GM23338 (cell line): ENCODE results near the gene DHRS12. TPM values are rescaled to one million over a fixed set of nuclear protein-coding genes. Genes with fewer than 3 reads are reported as not detected.

Experiments used
- ATAC-seq: fragments of 200-7000 bp; cut with Tn5 transposase; 3 replicates; pipeline ENCODE4 v1.9.1; 2020
- DNase-seq: peaks from one replicate; pipeline ENCODE4 v3.0.0-alpha.2; 2015; ENCODE audit warnings: low spot score
- H2AFZ ChIP-seq: fragments of 200-600 bp; sonication (generic); 2 replicates; pipeline ENCODE4 v1.8.0; 2016; ENCODE audit warnings: antibody characterized with exemption, mild to moderate bottlenecking, moderate library complexity
- H3F3A ChIP-seq: fragments of 200-600 bp; sonication (generic); replicated peaks from 2 replicates; pipeline ENCODE4 v1.8.0; 2017; ENCODE audit warnings: antibody characterized with exemption, mixed run types, low read depth
- H3K27ac ChIP-seq: fragments of 200-600 bp; sonication (generic); 2 replicates; pipeline ENCODE4 v1.6.1; 2016; ENCODE audit warnings: low read depth
- H3K27me3 ChIP-seq: fragments of 200-600 bp; sonication (generic); 2 replicates; pipeline ENCODE4 v1.8.0; 2016; ENCODE audit warnings: mild to moderate bottlenecking, mixed run types, moderate library complexity; ENCODE audit not compliant: insufficient read depth
- H3K36me3 ChIP-seq: fragments of 200-600 bp; sonication (generic); 2 replicates; pipeline ENCODE4 v1.8.0; 2016; ENCODE audit warnings: mild to moderate bottlenecking; ENCODE audit not compliant: insufficient read depth
- H3K4me1 ChIP-seq: fragments of 200-600 bp; sonication (generic); 2 replicates; pipeline ENCODE4 v1.8.0; 2016; ENCODE audit warnings: mild to moderate bottlenecking, moderate library complexity; ENCODE audit not compliant: insufficient read depth
- H3K4me2 ChIP-seq: fragments of 200-600 bp; sonication (generic); 2 replicates; pipeline ENCODE4 v1.7.1; 2017; ENCODE audit warnings: mixed run types
- H3K4me3 ChIP-seq: fragments of 200-600 bp; sonication (generic); 2 replicates; pipeline ENCODE4 v1.6.1; 2016; ENCODE audit warnings: mixed run types
- H3K79me2 ChIP-seq: fragments of 200-600 bp; sonication (generic); replicated peaks from 2 replicates; pipeline ENCODE4 v1.8.0; 2017; ENCODE audit warnings: mild to moderate bottlenecking; ENCODE audit not compliant: insufficient read depth
- H3K9me2 ChIP-seq: fragments of 200-600 bp; sonication (generic); 2 replicates; pipeline ENCODE4 v1.8.0; 2017; ENCODE audit not compliant: insufficient read depth
- H4K20me1 ChIP-seq: fragments of 200-600 bp; sonication (generic); replicated peaks from 2 replicates; pipeline ENCODE4 v1.8.0; 2017; ENCODE audit warnings: mild to moderate bottlenecking; ENCODE audit not compliant: insufficient read depth
- H3K27ac Mint-ChIP-seq: 2 replicates; pipeline ENCODE4 v1.8.0; 2020; ENCODE audit warnings: inconsistent platforms, mild to moderate bottlenecking, moderate library complexity, mixed read lengths
- H3K27me3 Mint-ChIP-seq: 3 replicates; pipeline ENCODE4 v1.8.0; 2022; ENCODE audit warnings: low read depth, mild to moderate bottlenecking, moderate library complexity, mixed read lengths, inconsistent platforms; ENCODE audit not compliant: insufficient read depth, poor library complexity
- H3K36me3 Mint-ChIP-seq: 3 replicates; pipeline ENCODE4 v1.8.0; 2021; ENCODE audit warnings: low read depth, mild to moderate bottlenecking, inconsistent platforms, moderate library complexity, mixed read lengths
- H3K4me1 Mint-ChIP-seq: 3 replicates; pipeline ENCODE4 v1.8.0; 2020; ENCODE audit warnings: mild to moderate bottlenecking, inconsistent platforms, mixed read lengths
- H3K4me3 Mint-ChIP-seq: 3 replicates; pipeline ENCODE4 v1.8.0; 2021; ENCODE audit warnings: moderate library complexity, mild to moderate bottlenecking, inconsistent platforms, mixed read lengths
- H3K9me3 Mint-ChIP-seq: 3 replicates; pipeline ENCODE4 v1.8.0; 2020; ENCODE audit warnings: moderate library complexity, mild to moderate bottlenecking, inconsistent platforms, mixed read lengths
- CREB1 ChIP-seq: fragments of 250-450 bp; sonication (Bioruptor Pico); IDR thresholded peaks from 2 replicates; pipeline ENCODE4 v1.5.0; 2020; ENCODE audit warnings: low read depth, mild to moderate bottlenecking, moderate library complexity
- CTCF ChIP-seq, 2 experiments: fragments of 200-600 bp in 1 of 2; sonication (generic) in 1 of 2; conservative IDR thresholded peaks; 2 replicates each; pipeline versions ENCODE4 v1.5.1 to v1.6.1; 2016 to 2017; ENCODE audit warnings: antibody characterized with exemption in 2 of 2, low read depth in 2 of 2, mild to moderate bottlenecking in 2 of 2, moderate library complexity in 1 of 2
- ETS1 ChIP-seq: IDR thresholded peaks from 2 replicates; pipeline ENCODE4 v1.6.1; 2016; ENCODE audit warnings: antibody characterized with exemption
- EZH2 ChIP-seq: fragments of 200-600 bp; sonication (generic); IDR thresholded peaks from one replicate; pipeline ENCODE4 v1.8.0; 2017; ENCODE audit warnings: antibody characterized with exemption, mild to moderate bottlenecking, low read depth; ENCODE audit not compliant: unreplicated experiment
- EZH2phosphoT487 ChIP-seq: fragments of 200-600 bp; sonication (generic); IDR thresholded peaks from one replicate; pipeline ENCODE4 v1.8.1; 2018; ENCODE audit warnings: antibody characterized with exemption; ENCODE audit not compliant: unreplicated experiment
- JUNB ChIP-seq: IDR thresholded peaks from one replicate; pipeline ENCODE4 v1.6.1; 2016; ENCODE audit warnings: antibody characterized with exemption; ENCODE audit not compliant: unreplicated experiment
- NANOG ChIP-seq: IDR thresholded peaks from 2 replicates; pipeline ENCODE4 v1.6.1; 2016; ENCODE audit warnings: antibody characterized with exemption, borderline replicate concordance
- POLR2AphosphoS5 ChIP-seq: IDR thresholded peaks from 2 replicates; pipeline ENCODE4 v1.6.1; 2016; ENCODE audit warnings: antibody characterized with exemption, low read depth
- REST ChIP-seq: IDR thresholded peaks from one replicate; pipeline ENCODE4 v1.6.1; 2018; ENCODE audit warnings: antibody characterized with exemption; ENCODE audit not compliant: unreplicated experiment
- STAT1 ChIP-seq: IDR thresholded peaks from one replicate; pipeline ENCODE4 v1.6.1; 2016; ENCODE audit warnings: antibody characterized with exemption; ENCODE audit not compliant: unreplicated experiment
- ZNF114 ChIP-seq: fragments of 250-450 bp; sonication (Bioruptor Pico); IDR thresholded peaks from 2 replicates; pipeline ENCODE4 v1.5.0; 2020; ENCODE audit warnings: mild to moderate bottlenecking, moderate library complexity
- ZNF331 ChIP-seq: fragments of 250-450 bp; sonication (Bioruptor Pico); IDR thresholded peaks from 2 replicates; pipeline ENCODE4 v1.5.0; 2020; ENCODE audit warnings: low read depth, mild to moderate bottlenecking, moderate library complexity
- ZNF462 ChIP-seq: fragments of 250-450 bp; sonication (Bioruptor Pico); IDR thresholded peaks from 2 replicates; pipeline ENCODE4 v1.5.0; 2020; ENCODE audit warnings: mild to moderate bottlenecking, moderate library complexity
- polyA plus RNA-seq: library from polyadenylated mRNA; unstranded; fragments of >200 nt; fragmentation: Nextera tagmentation; extraction: Ambion mirVana; gene quantifications from 2 replicates; pipeline ENCODE4 v1.2.1, GENCODE V29; 2016
- total RNA-seq: library from RNA; depleted of rRNA; stranded (reverse); fragments of >200 nt; shearing (Covaris generic); gene quantifications from 2 replicates; pipeline ENCODE4 v1.2.3, GENCODE V29; 2014

DHRS12 gene
- total and polyA plus RNA-seq, 2 experiments from 2014 or later = 4.6 to 12.2 TPM

- Histone ChIP-seq H3K36me3 (no peaks in the 10 kb centered on the region), H3K27ac (no peak overlapping the region), H3K4me1 (no peaks in the 10 kb centered on the region), H3K9me2 (peaks cover 6% of the 10 kb centered on the region; the same call in 1 of the 2 replicates), H3K27me3 (no peaks in the 10 kb centered on the region), H3F3A (no peaks in the 10 kb centered on the region), H3K79me2 (no peaks in the 10 kb centered on the region), H2AFZ (peak overlapping the region; percentile 97), H4K20me1 (no peaks in the 10 kb centered on the region), H3K4me2 (0 out of 2 replicates have a peak overlapping the region, but pooled peaks have one; percentile 64), H3K4me3 (no peak overlapping the region)
- ATAC-seq (no peak), DNase-seq (no peak)
- TF ChIP-seq EZH2 = no peak
- no peak for TF ChIP-seq EZH2phosphoT487
- no peak for TF ChIP-seq ETS1
- TF ChIP-seq REST = no peak
- TF ChIP-seq ZNF331 (CRISPR knock-in tag) = no peak
- no peak for TF ChIP-seq ZNF462
- no peak for TF ChIP-seq CREB1 (CRISPR knock-in tag)
- no peak for TF ChIP-seq CTCF (conservative IDR thresholded peaks at IDR 0.05; ENCODE audit: low read depth in 2 of 2)
- TF ChIP-seq STAT1 = no peak
- TF ChIP-seq ZNF114 = no peak
- TF ChIP-seq POLR2AphosphoS5 = no peak
- TF ChIP-seq JUNB = no peak
- no peak for TF ChIP-seq NANOG
- peaks cover 8% of the 10 kb centered on the region for H3K27me3 Mint-ChIP-seq
- no peak overlapping the region for H3K4me3 Mint-ChIP-seq
- no peak overlapping the region; the same call in 1 of the 2 replicates for H3K27ac Mint-ChIP-seq
- peaks cover 3% of the 10 kb centered on the region; the same call in 1 of the 3 replicates for H3K36me3 Mint-ChIP-seq
- H3K9me3 Mint-ChIP-seq = peaks cover 9% of the 10 kb centered on the region
- H3K4me1 Mint-ChIP-seq = peaks cover 11% of the 10 kb centered on the region; the same call in 2 of the 3 replicates
Observed at GRCh38 chr13:51845574-51846318, 41.8 kb upstream of the DHRS12 start.
